Body of pancreas (tissue), 4 donors: ENCODE data around the gene EFNA5. TPM values are rescaled to one million over a fixed set of nuclear protein-coding genes. Genes with fewer than 3 reads are reported as not detected.
A peak's percentile ranks its signal among the peaks of the same experiment; 100 is the strongest.

Experiments used
- ATAC-seq: fragments of 150-250 bp; one replicate; pipeline ENCODE4 v1.9.1; 2016
- DNase-seq, 4 donors: peaks; one replicate each; pipeline ENCODE4 v3.0.0-alpha.2; 2019
- H3K27ac ChIP-seq, 4 donors: fragments of 200-600 bp; sonication (generic); 1 replicate in 3 of 4; 2 replicates in 1 of 4; pipeline versions ENCODE4 v1.5.1 to v1.6.1; 2016 to 2019; ENCODE audit warnings: mild to moderate bottlenecking in 1 of 4, mixed read lengths in 1 of 4, moderate library complexity in 1 of 4
- H3K27me3 ChIP-seq, 2 donors: fragments of 200-600 bp; sonication (generic); one replicate each; pipeline ENCODE4 v1.6.0; 2016; ENCODE audit warnings: mild to moderate bottlenecking in 1 of 2
- H3K36me3 ChIP-seq, 2 donors: fragments of 200-600 bp; sonication (generic); replicated peaks in 1 of 2; 2 replicates each; pipeline ENCODE4 v1.5.1; 2016; ENCODE audit warnings: low read depth in 2 of 2; ENCODE audit not compliant: insufficient read depth in 1 of 2
- H3K4me1 ChIP-seq: fragments of 200-600 bp; sonication (generic); one replicate; pipeline ENCODE4 v1.6.0; 2016
- H3K4me3 ChIP-seq, 2 donors: fragments of 200-600 bp; sonication (generic); 1 replicate in 1 of 2; 2 replicates in 1 of 2; pipeline ENCODE4 v1.5.1; 2016 to 2019
- H3K9me3 ChIP-seq, 3 donors: fragments of 200-600 bp; sonication (generic); 1 replicate in 2 of 3; 2 replicates in 1 of 3; pipeline ENCODE4 v1.5.1; 2016
- POLR2A ChIP-seq, 3 donors: fragments of 450-650 bp; IDR thresholded peaks; one replicate each; pipeline ENCODE4 v1.6.1; 2016; ENCODE audit warnings: antibody characterized with exemption in 3 of 3, mild to moderate bottlenecking in 2 of 3
- WGBS, 2 donors: methylation state at CpG; one replicate each; pipeline ENCODE4 v1.1.5; 2017; 5-methylcytosine and 5-hydroxymethylcytosine counted together
- intact Hi-C: fragments of 100-400 bp; cut with DNase I; formaldehyde crosslinking; loops from one replicate; pipeline ENCODE4 v1.15.1; 2023
- total RNA-seq, 2 donors: library from RNA; depleted of rRNA; stranded (reverse); fragments of >200 nt; gene quantifications; one replicate each; pipeline ENCODE4 v1.1.0, GENCODE V29; 2016
- TF ChIP-seq, protein P1 (sequence below), 7 experiments: fragments of 450-650 bp in 4 of 7; fragments of 200-600 bp in 3 of 7; sonication (generic) in 3 of 7; IDR thresholded peaks; one replicate each; pipeline ENCODE4 v1.5.1; 2016 to 2019; ENCODE audit warnings: antibody characterized with exemption in 7 of 7

Gene EFNA5
- total RNA-seq, 2 donors from 2014 or later, result 1.3 to 3.4 TPM

DNA sequence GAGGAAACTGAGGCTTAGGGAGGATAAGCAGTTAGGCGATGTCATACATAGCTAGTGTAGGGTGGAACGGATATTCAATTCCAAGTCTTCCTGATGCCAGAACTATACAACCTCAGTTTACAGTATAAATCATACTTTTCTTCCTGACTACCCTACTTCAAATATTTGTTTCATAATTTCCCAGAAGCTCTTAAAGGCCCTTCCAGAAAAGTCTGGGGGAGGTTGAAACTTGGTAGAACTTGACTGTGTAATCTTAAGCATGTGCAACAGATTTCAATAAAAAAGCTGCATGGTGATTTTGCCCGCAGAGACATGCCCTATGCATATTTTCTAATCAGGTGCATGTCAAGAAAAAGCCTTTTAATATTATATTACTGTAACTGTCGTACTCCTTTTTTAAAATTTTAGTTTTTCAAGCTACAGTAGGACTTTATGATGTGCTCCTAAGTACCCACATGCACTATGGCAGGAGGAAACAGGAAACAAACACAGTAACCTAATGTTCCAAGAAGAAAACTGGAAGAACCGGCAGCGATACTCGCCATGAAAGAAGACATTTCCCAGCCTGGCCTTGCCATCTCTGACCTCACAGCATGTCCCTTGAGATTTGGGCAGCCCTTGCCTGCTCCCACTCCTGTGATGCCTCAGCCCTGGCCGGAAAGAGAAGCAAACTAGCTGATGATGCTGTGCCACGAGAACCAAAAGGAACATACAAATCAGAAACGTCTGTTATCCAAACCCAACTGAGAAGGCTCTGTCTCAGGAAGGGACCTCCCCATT, 266.0 kb downstream of the EFNA5 start:
- H3K9me3 ChIP-seq, result no peaks in the 10 kb centered on the region
- WGBS, 2 donors, result 77 to 83% methylated on average over 10 of the region's 10 CpGs
- no peaks in the 10 kb centered on the region for H3K36me3 ChIP-seq
- no peak for TF ChIP-seq POLR2A (IDR thresholded peaks at IDR 0.05)
- H3K27me3 ChIP-seq, result no peaks in the 10 kb centered on the region
- H3K27ac ChIP-seq, result no peak overlapping the region
- intact Hi-C loops, result no loop called here
- no peaks in the 10 kb centered on the region for H3K4me1 ChIP-seq
- no peak for DNase-seq
- ATAC-seq, result no peak
- peak overlapping the region in 1 of 2 donors; percentile 5 for H3K4me3 ChIP-seq

- DNase-seq, result no peak
- no peak overlapping the region for H3K4me3 ChIP-seq
- intact Hi-C loops, result no loop called here
- no peaks in the 10 kb centered on the region for H3K4me1 ChIP-seq
- TF ChIP-seq, protein P1, sequence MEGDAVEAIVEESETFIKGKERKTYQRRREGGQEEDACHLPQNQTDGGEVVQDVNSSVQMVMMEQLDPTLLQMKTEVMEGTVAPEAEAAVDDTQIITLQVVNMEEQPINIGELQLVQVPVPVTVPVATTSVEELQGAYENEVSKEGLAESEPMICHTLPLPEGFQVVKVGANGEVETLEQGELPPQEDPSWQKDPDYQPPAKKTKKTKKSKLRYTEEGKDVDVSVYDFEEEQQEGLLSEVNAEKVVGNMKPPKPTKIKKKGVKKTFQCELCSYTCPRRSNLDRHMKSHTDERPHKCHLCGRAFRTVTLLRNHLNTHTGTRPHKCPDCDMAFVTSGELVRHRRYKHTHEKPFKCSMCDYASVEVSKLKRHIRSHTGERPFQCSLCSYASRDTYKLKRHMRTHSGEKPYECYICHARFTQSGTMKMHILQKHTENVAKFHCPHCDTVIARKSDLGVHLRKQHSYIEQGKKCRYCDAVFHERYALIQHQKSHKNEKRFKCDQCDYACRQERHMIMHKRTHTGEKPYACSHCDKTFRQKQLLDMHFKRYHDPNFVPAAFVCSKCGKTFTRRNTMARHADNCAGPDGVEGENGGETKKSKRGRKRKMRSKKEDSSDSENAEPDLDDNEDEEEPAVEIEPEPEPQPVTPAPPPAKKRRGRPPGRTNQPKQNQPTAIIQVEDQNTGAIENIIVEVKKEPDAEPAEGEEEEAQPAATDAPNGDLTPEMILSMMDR (IDR thresholded peaks at IDR 0.05), result no peak
- TF ChIP-seq POLR2A (IDR thresholded peaks at IDR 0.05), result no peak
- ATAC-seq, result no peak
- H3K27me3 ChIP-seq, result no peaks in the 10 kb centered on the region
- no peak overlapping the region for H3K27ac ChIP-seq
- H3K9me3 ChIP-seq, result no peaks in the 10 kb centered on the region
- WGBS, 2 donors, result 44 to 65% methylated on average over 3 of the region's 3 CpGs
- H3K36me3 ChIP-seq, result no peaks in the 10 kb centered on the region
Observed at GRCh38 chr5:107403228-107403953, 267.3 kb downstream of the EFNA5 start.

DNA sequence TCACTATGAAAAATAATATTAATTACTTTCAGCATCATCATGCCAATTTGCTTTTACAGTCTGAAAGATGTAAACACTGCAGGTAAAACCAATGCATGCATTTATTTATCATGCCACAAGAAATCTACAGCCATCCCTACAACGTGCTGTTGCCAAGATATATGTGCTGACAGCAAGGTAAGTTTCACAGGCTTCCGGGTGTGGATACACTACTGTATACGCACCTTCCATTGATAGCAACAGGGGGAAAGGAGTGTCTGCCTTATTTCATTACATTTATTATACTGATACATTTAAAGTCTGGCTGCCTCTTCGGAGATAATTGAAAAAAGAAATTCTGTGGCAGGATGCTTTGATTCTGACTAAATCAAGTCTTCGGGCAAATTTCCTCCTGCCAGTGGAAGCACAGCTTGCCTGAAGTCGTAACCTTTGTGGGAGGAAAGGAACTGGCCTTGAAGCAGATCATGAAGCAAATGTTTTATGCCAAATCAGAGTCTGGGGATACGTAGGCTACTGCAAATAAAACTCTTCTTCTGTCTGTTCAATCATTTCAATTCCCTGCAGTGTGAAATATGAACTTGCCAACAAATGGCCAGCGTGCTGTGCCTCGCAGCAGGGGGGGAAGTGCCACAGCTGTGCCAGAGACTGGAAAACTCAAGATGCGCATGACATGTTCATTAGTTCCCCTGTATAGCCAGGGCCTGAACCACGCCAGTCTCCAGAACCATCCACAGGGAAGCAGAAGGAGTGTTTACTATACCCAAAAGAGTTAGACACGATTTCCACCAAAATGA, 268.1 kb downstream of the EFNA5 start:
- no peaks in the 10 kb centered on the region for H3K4me1 ChIP-seq
- ATAC-seq (no peak), DNase-seq (no peak)
- H3K4me3 ChIP-seq, result no peak overlapping the region
- no peaks in the 10 kb centered on the region for H3K36me3 ChIP-seq
- WGBS, 2 donors, result 73 to 79% methylated on average over 12 of the region's 12 CpGs
- intact Hi-C loops, result no loop called here
- no peaks in the 10 kb centered on the region for H3K27me3 ChIP-seq
- no peaks in the 10 kb centered on the region for H3K9me3 ChIP-seq
- H3K27ac ChIP-seq, result no peak overlapping the region
- TF ChIP-seq, protein P1 (IDR thresholded peaks at IDR 0.05), result no peak
- no peak for TF ChIP-seq POLR2A (IDR thresholded peaks at IDR 0.05)

DNA sequence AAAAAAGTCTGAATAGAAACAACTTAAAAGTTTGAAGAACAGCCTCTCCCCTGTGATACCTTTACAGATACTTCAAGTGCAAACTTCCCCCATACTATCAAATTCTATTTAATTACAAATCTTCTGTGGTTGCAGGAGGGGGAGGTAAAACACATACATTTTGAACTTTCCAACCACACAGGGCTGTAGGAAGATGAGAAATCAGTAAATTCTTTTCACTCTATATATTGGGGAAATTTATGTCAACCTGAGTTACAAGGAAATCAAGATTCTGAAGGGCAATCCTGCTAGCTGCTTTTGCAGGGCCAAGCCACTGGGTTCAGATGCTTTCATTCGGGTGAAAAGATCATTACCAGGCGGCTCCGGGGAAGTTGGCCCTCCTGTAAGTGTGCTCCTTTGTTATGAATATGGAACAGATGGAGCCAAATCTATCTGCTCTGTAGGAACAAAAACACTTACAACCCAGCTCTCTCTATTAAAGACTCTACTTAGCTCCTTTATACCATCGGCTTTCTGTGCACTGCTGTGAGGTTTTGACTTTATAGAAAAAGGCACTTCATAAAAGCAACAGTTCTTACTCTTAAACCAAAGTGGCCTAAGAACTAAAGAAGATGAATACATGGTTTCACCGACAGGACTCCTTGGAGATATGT, 269.1 kb downstream of the EFNA5 start:
- ATAC-seq (no peak), DNase-seq (no peak)
- no peaks in the 10 kb centered on the region for H3K9me3 ChIP-seq
- H3K4me3 ChIP-seq, result no peak overlapping the region
- H3K4me1 ChIP-seq, result no peaks in the 10 kb centered on the region
- no peaks in the 10 kb centered on the region for H3K27me3 ChIP-seq
- TF ChIP-seq POLR2A (IDR thresholded peaks at IDR 0.05), result no peak
- TF ChIP-seq, protein P1 (IDR thresholded peaks at IDR 0.05), result no peak
- H3K27ac ChIP-seq, result no peak overlapping the region
- H3K36me3 ChIP-seq, result no peaks in the 10 kb centered on the region
- intact Hi-C loops, result no loop called here
- WGBS, 2 donors, result 75 to 77% methylated on average over 5 of the region's 5 CpGs
